Stimulated activated effector memory CD8-positive, alpha-beta T cell treated with anti-CD3 and anti-CD28 coated beads, Interleukin-12 subunit alpha, Interleukin-12 subunit beta, amount 100 ng/mL, for 72 hours (primary cell): ENCODE data around the gene GET4.
"Not testable (repeated sequence)": the region's sequence is repeated elsewhere in the genome, so short reads cannot be mapped to it uniquely, and the experiment has no call there.

Experiments used
- ATAC-seq: fragments of 150-1000 bp; cut with Tn5 transposase; 2 replicates; pipeline ENCODE4 v1.10.0; 2021
- DNase-seq, 2 donors: peaks; one replicate each; pipeline ENCODE4 v3.0.0; 2021 to 2022; ENCODE audit warnings: low spot score in 2 of 2
- H3K27ac Mint-ChIP-seq: one replicate; pipeline ENCODE4 v1.8.0; 2022; ENCODE audit warnings: mild to moderate bottlenecking, mixed read lengths
- H3K36me3 Mint-ChIP-seq: one replicate; pipeline ENCODE4 v1.8.0; 2022; ENCODE audit warnings: mild to moderate bottlenecking, mixed read lengths
- H3K4me1 Mint-ChIP-seq: one replicate; pipeline ENCODE4 v1.8.0; 2022; ENCODE audit warnings: mixed read lengths
- H3K4me3 Mint-ChIP-seq: one replicate; pipeline ENCODE4 v1.8.0; 2022; ENCODE audit warnings: mild to moderate bottlenecking, mixed read lengths
- H3K9me3 Mint-ChIP-seq: one replicate; pipeline ENCODE4 v1.8.0; 2022; ENCODE audit warnings: mixed read lengths

The GET4 gene

DNA sequence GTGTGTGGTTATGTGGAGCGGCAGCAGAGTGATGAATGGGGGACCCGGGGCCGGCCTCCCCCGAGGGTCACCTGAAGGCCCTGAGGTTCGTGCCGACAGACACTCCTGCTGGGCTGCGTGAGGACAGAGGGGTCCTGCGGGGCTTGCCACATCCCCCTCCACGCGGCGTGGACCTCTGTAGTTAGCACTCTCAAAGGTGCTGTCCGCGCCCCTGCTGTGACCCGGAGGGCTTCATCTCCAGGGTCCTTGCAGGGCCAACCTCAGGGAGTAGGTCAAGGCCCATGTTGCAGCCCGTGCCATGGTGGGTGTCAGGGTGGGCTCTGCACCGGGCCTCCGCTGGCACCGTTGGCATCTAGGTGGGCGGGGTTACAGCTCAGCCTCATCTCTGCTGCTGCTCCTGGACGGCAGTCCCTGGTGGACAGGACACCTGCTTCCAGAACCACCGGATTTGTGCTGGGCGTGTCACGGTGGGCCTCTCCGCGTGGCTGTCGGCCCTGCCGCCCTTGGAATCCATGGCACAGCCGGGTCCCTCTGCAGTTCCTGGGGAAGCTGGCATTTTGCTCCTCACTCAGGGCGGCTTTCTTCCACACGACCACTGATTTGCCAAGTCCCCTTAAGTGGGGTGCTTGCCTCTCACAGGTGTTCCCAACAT is 19.8 kb upstream of the GET4 start:
- Mint-ChIP-seq H3K9me3 (no peaks in the 10 kb centered on the region), H3K36me3 (peaks cover 84% of the 10 kb centered on the region), H3K27ac (no peak overlapping the region), H3K4me1 (peaks cover 4% of the 10 kb centered on the region), H3K4me3 (no peak overlapping the region)
- ATAC-seq (no peak), DNase-seq (no peak)

GRCh38 chr7:857661-858060 is 18.7 kb upstream of the GET4 start:
- ATAC-seq (no peak), DNase-seq (no peak)
- peaks cover 84% of the 10 kb centered on the region for H3K36me3 Mint-ChIP-seq
- no peak overlapping the region for H3K4me3 Mint-ChIP-seq
- H3K27ac Mint-ChIP-seq = no peak overlapping the region
- H3K4me1 Mint-ChIP-seq = peaks cover 4% of the 10 kb centered on the region
- no peaks in the 10 kb centered on the region for H3K9me3 Mint-ChIP-seq

GRCh38 chr7:859359-860030 is 16.9 kb upstream of the GET4 start:
- Mint-ChIP-seq H3K9me3 (no peaks in the 10 kb centered on the region), H3K4me3 (no peak overlapping the region), H3K27ac (no peak overlapping the region), H3K4me1 (no peaks in the 10 kb centered on the region), H3K36me3 (peaks cover 79% of the 10 kb centered on the region)
- ATAC-seq (no peak), DNase-seq (no peak)

- Mint-ChIP-seq H3K4me1 (no peaks in the 10 kb centered on the region), H3K4me3 (no peak overlapping the region), H3K27ac (no peak overlapping the region), H3K9me3 (no peaks in the 10 kb centered on the region), H3K36me3 (peaks cover 79% of the 10 kb centered on the region)
- DNase-seq = no peak
- ATAC-seq = no peak
These were observed 16.2 kb upstream of the GET4 start for GRCh38 chr7:860149-860548.

DNA sequence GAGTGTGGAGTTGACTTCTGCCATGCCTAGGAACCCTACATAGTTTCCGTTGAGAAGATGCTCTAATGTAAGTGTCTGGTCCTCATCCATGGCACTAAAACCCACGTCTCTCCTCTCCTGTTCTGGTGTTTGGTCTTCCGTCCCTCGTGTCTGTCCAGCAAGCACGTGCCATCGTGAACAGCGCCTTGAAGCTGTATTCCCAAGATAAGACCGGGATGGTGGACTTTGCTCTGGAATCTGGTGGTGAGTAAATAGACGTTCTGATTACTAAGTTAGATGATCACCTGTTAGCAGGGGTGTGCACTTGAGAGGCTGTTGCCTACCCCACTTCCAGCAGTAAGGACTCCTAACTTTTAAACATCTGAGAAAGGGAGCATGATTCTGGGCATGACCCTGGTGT is 15.1 kb upstream of the GET4 start:
- Mint-ChIP-seq H3K9me3 (no peaks in the 10 kb centered on the region), H3K36me3 (peaks cover 77% of the 10 kb centered on the region)
- ATAC-seq = no peak

GRCh38 chr7:862157-862556 is 14.2 kb upstream of the GET4 start:
- Mint-ChIP-seq H3K27ac (peak overlapping the region; percentile 29), H3K9me3 (no peaks in the 10 kb centered on the region), H3K36me3 (peaks cover 84% of the 10 kb centered on the region), H3K4me3 (no peak overlapping the region), H3K4me1 (no peaks in the 10 kb centered on the region)
- ATAC-seq (no peak), DNase-seq (no peak)

More for the DNA sequence above, 15.1 kb upstream of the GET4 start:
- H3K4me3 Mint-ChIP-seq = no peak overlapping the region
- no peaks in the 10 kb centered on the region for H3K4me1 Mint-ChIP-seq
- no peak for DNase-seq
- H3K27ac Mint-ChIP-seq = no peak overlapping the region

- Mint-ChIP-seq H3K36me3 (peaks cover 86% of the 10 kb centered on the region), H3K4me1 (no peaks in the 10 kb centered on the region), H3K9me3 (no peaks in the 10 kb centered on the region), H3K27ac (no peak overlapping the region), H3K4me3 (no peak overlapping the region)
- ATAC-seq = no peak
- DNase-seq = no peak
These were observed 13.2 kb upstream of the GET4 start for GRCh38 chr7:863106-863505.

GRCh38 chr7:865921-866320 is 10.4 kb upstream of the GET4 start:
- no peak overlapping the region for H3K4me3 Mint-ChIP-seq
- H3K9me3 Mint-ChIP-seq = no peaks in the 10 kb centered on the region
- H3K27ac Mint-ChIP-seq = no peak overlapping the region
- DNase-seq (no peak), ATAC-seq (no peak)
- H3K36me3 Mint-ChIP-seq = peaks cover 78% of the 10 kb centered on the region
- no peaks in the 10 kb centered on the region for H3K4me1 Mint-ChIP-seq

DNA sequence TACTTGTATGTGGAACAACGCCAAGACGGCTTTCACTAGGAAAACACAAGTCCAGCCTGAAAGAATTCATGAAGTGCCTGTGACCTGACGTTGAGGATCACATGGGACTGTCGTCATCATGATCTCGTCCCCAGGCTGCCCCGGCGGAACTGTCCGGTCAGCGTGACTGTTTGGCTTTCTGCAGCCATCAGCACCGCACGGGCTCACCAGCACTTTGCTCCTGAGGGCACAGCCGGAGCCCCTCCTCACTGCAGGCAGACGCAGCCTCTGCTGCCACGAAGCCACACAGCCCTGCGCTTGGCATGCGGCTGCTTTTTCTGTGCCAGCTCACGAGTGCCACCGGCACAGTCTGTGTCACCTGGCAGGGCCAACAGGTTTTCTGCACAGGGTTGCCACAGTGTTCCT is 9.4 kb upstream of the GET4 start:
- H3K4me3 Mint-ChIP-seq = no peak overlapping the region
- H3K9me3 Mint-ChIP-seq = no peaks in the 10 kb centered on the region
- peaks cover 77% of the 10 kb centered on the region for H3K36me3 Mint-ChIP-seq
- H3K27ac Mint-ChIP-seq = no peak overlapping the region
- DNase-seq (no peak), ATAC-seq (no peak)
- no peaks in the 10 kb centered on the region for H3K4me1 Mint-ChIP-seq

DNA sequence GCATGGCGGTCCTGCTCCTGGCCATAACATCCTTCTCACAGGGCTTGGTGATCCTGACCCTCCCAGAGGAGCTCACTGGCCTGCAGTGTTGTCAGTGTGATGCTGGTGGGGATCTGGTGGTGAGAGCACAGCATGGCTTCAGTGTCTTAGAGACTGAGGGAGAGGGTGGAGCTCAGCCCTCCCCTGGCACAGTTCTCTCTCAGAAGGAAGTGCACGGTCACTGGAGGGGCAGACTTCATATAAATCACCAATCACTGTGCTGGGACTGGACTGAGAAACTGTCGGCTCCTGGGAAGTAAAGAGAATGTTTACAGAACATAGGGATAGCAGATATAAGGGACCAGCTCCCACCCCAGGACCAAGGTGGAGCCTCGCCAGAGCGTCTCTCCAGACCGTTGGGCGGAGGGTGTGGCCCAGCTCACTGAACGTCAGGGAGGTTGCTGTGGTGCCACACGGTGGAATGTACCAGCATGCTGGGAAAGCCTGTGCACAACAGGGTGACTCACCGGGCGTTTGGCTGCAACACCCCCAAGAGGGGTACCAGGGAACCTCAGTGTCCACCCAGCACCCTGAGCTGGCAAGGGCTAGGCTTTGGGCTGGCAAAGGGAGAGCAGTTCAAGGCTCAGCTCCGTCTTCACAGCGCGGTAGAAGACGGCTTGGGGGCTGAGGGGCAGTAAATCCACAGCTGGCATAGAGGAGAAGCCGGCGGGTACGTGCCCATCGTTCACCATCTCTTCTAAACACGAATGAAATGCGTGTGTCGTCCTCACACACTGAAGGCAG is 8.8 kb upstream of the GET4 start:
- ATAC-seq (no peak), DNase-seq (no peak)
- H3K27ac Mint-ChIP-seq = no peak overlapping the region
- no peaks in the 10 kb centered on the region for H3K9me3 Mint-ChIP-seq
- H3K36me3 Mint-ChIP-seq = peaks cover 77% of the 10 kb centered on the region
- H3K4me1 Mint-ChIP-seq = no peaks in the 10 kb centered on the region
- no peak overlapping the region for H3K4me3 Mint-ChIP-seq

DNA sequence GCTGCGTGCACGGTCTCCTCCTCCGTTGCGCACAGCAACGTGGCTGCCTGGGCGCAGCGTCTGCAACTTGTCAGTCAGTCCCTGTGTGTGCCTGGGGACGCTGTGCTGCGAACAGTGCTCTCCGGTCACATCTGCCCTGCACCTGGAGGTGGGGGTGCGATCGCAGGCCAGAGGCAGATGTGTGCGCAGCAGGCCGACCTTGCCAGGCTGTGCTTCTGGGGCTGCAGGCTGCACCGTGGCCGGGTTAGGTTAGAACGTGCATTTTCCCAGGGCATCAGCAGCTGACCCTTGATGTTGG is 8.2 kb upstream of the GET4 start:
- Mint-ChIP-seq H3K4me1 (peaks cover under 1% of the 10 kb centered on the region), H3K36me3 (peaks cover 80% of the 10 kb centered on the region), H3K4me3 (no peak overlapping the region), H3K27ac (no peak overlapping the region), H3K9me3 (no peaks in the 10 kb centered on the region)
- ATAC-seq (no peak), DNase-seq (no peak)

DNA sequence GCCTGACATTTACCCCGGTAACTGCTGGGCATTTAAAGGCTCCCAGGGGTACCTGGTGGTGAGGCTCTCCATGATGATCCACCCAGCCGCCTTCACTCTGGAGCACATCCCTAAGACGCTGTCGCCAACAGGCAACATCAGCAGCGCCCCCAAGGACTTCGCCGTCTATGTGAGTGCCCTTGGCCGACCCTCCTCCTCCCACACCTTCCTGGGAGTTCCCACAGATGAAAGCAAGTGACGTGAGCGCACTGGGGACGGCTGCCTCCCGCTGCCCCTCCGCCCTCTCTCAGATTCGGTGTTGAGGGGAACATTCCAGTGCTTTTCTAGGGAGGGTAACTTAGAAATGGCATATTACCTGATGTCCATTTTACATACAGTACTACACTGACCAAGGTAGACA is 7.0 kb upstream of the GET4 start:
- DNase-seq (no peak), ATAC-seq (no peak)
- Mint-ChIP-seq H3K4me3 (no peak overlapping the region), H3K27ac (no peak overlapping the region), H3K9me3 (no peaks in the 10 kb centered on the region), H3K4me1 (peaks cover 8% of the 10 kb centered on the region), H3K36me3 (peaks cover 74% of the 10 kb centered on the region)

- H3K36me3 Mint-ChIP-seq = peaks cover 60% of the 10 kb centered on the region
- H3K4me1 Mint-ChIP-seq = peaks cover 8% of the 10 kb centered on the region
- H3K9me3 Mint-ChIP-seq = no peaks in the 10 kb centered on the region
- DNase-seq (no peak), ATAC-seq (no peak)
- H3K4me3 Mint-ChIP-seq = no peak overlapping the region
- H3K27ac Mint-ChIP-seq = no peak overlapping the region
These were observed 4.3 kb upstream of the GET4 start for GRCh38 chr7:871900-872537.

DNA sequence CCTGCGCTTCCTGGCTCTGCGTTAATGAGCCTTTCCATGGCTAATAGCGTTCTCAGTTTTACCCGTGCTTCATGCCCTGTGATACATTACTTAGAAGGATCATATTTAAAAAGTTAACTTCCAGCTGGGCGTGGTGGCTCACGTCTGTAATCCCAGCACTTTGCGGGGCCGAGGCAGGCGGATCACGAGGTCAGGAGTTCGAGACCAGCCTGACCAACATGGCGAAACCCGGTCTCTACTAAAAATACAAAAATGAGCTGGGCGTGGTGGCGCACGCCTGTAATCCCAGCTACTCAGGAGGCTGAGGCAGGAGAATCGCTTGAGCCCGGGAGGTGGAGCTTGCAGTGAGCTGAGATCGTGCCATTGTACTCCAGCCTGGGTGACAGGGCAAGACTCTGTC is 3.7 kb upstream of the GET4 start:
- H3K27ac Mint-ChIP-seq, ATAC-seq, H3K4me1 Mint-ChIP-seq, DNase-seq, H3K4me3 Mint-ChIP-seq, H3K9me3 Mint-ChIP-seq: not testable (repeated sequence)
- peaks cover 59% of the 10 kb centered on the region for H3K36me3 Mint-ChIP-seq

- ATAC-seq (peak; percentile 35), DNase-seq (peak; percentile 58 to 82)
- Mint-ChIP-seq H3K9me3 (no peaks in the 10 kb centered on the region), H3K27ac (no peak overlapping the region), H3K4me1 (peaks cover 14% of the 10 kb centered on the region), H3K36me3 (peaks cover 54% of the 10 kb centered on the region), H3K4me3 (no peak overlapping the region)
These were observed 2.9 kb upstream of the GET4 start for GRCh38 chr7:873367-874002.
